Panc1 (cell line): ENCODE data around the gene WFIKKN2.

ENCODE experiments used
- CTCF ChIP-seq: fragments of 450-650 bp; IDR thresholded peaks from 2 replicates; pipeline ENCODE4 v1.5.1; 2017; ENCODE audit warnings: mild to moderate bottlenecking
- POLR2AphosphoS5 ChIP-seq: IDR thresholded peaks from 2 replicates; pipeline ENCODE4 v1.6.1; 2012; ENCODE audit warnings: mild to moderate bottlenecking, low read depth, low read length, moderate library complexity
- REST ChIP-seq, 2 experiments: IDR thresholded peaks; 2 replicates each; pipeline ENCODE4 v1.6.1; 2011 to 2012; ENCODE audit warnings: low read depth in 2 of 2, control low read depth in 1 of 2, low read length in 1 of 2, mild to moderate bottlenecking in 1 of 2, moderate library complexity in 1 of 2; ENCODE audit not compliant: insufficient read depth in 1 of 2
- SIN3A ChIP-seq: IDR thresholded peaks from 2 replicates; pipeline ENCODE4 v1.6.1; 2012; ENCODE audit warnings: low read depth, mild to moderate bottlenecking, low read length, moderate library complexity, borderline replicate concordance; ENCODE audit not compliant: insufficient read depth

DNA sequence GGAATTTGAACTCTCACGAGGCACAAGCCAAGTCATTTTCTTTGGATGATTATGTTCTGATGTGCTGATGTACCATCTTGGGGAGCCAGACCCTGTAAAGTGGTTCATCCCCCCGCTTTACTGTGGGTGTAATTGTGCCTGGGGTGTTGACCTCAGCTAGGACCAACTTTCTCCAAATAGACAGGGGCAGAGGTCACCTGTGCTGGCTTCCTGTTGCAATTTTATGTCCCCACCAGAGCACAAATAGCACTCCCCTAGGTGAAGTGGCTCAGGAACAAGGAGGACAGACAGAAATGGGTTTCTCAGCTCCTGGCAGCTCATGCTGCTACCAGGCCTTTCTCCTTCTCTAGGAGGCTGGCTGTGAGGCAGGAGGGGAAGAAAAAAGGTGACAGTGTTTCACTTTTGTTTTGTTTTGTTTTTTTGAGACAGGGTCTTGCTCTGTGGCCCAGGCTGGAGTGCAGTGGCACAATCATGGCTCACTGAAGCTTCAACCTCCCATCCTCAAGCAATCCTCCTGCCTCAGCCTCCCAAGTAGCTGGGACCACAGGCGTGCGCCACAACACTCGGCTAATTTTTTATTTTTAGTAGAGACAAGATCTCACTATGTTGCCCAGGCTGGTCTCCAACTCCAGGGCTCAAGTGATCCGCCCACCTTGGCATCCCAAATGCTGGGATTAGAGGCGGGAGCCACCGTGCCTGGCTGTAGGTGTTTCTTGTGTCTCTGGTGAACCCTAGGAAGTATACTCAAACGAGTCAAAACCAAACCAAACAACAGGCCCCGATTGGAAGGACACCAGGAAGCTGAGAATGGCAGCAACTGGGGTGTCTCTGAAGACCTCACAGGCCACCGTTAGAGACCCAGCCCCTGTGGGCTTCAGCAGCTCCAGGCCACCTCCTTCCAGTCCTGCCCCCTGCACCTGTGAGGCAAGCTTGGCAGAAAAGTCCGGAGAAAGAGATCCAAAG is 32.5 kb upstream of the WFIKKN2 start:
- TF ChIP-seq CTCF, result no peak
- no peak for TF ChIP-seq REST (IDR thresholded peaks at IDR 0.05; ENCODE audit: insufficient read depth in 1 of 2, low read depth in 2 of 2, low read length in 1 of 2)
- TF ChIP-seq POLR2AphosphoS5, result no peak
- no peak for TF ChIP-seq SIN3A
